ENCODE results near the gene ADAMTS2. TPM values are rescaled to one million over a fixed set of nuclear protein-coding genes. Genes with fewer than 3 reads are reported as not detected.

ADAMTS2 gene
- total and polyA plus RNA-seq, 4 donors, result 12.5 to 27.1 (median 19.7) TPM

DNA sequence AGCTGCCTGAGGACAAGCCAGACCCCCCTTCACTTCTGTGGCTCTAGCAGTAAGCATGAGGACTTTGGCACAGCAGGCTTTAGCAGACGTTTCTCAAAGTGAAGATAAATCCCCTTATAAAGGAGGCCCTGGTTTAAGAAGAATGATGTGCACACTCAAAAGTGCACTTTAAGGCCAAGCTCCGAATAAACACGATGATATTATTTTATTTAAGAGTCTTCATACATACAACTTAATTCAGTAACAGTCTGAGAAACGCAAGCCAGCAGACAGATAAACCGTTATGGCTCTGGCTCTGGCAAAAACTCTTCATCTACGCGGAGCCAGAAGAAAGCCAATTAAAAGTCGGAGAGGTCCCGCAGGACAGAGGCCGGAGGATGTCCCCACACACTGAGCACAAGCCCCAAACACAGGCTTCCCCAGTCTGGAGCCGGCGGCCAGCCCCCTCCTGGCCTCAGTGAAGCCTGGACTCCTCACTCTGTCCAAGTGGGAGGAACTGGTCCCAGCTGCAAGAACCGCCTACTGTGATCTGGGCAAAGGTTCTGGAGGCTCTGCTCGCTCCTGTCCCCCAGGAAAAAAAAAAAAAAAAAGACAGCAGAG is 44.6 kb downstream of the ADAMTS2 start:
- peak in 1 of 6 donors; percentile 21 for DNase-seq (ENCODE audit: low read depth in 4 of 6, low spot score in 6 of 6)
- no peak overlapping the region for H3K4me3 ChIP-seq (ENCODE audit: low read depth, low read length)
- H3K36me3 ChIP-seq (ENCODE audit: control insufficient read depth, insufficient read depth, low read length), result peaks cover 4% of the 10 kb centered on the region
- H3K4me1 ChIP-seq (ENCODE audit: control insufficient read depth, insufficient read depth, low read length), result peaks cover 11% of the 10 kb centered on the region
- no peaks in the 10 kb centered on the region for H3K27me3 ChIP-seq (ENCODE audit: control insufficient read depth, insufficient read depth, low read length)
- 58% methylated on average over 9 of the region's 14 CpGs for WGBS (ENCODE audit: insufficient coverage)
- H3K27ac ChIP-seq (ENCODE audit: low read depth, low read length), result no peak overlapping the region
- H3K9me3 ChIP-seq (ENCODE audit: control insufficient read depth, insufficient read depth, low read length), result peaks cover 2% of the 10 kb centered on the region

DNA sequence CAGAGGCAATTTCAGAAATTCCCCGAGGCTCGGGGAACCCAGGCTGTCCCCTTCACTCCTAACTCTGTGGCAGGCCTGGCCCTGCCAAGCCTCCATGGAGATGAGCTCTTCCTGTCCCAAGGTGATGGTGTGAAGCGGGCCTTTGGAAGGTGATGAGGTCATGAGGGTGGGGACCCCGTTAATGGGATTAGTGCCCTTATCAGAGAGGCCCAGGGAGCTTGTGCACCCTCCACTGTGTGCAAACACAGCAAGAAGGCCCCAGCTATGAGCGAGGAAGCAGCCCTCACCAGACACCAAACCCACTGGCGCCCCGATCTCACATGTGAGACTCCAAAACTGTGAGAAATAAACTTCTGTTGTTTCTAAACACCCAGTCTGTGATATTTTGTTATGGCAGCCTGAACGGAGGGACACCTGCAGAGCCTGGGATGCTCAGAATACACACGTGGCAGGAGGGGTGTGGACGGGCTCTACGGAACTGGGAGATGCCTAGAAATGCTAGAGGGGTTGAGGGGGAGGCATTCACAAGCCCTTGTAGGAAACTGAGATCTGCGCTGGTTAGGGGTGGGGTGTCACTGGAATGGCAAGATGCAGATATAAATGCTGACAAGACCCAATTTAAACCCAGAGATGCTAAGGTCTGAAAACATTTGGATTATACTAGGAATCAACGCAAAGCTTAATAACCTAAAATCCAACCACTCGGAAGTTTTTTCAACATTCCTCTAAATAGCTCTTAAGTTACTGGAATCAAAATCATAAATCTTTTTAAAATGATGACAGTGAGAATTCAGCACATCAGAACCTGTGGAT is 46.9 kb downstream of the ADAMTS2 start:
- 97% methylated on average over 8 of the region's 14 CpGs for whole genome bisulfite sequencing (ENCODE audit: insufficient coverage)

DNA sequence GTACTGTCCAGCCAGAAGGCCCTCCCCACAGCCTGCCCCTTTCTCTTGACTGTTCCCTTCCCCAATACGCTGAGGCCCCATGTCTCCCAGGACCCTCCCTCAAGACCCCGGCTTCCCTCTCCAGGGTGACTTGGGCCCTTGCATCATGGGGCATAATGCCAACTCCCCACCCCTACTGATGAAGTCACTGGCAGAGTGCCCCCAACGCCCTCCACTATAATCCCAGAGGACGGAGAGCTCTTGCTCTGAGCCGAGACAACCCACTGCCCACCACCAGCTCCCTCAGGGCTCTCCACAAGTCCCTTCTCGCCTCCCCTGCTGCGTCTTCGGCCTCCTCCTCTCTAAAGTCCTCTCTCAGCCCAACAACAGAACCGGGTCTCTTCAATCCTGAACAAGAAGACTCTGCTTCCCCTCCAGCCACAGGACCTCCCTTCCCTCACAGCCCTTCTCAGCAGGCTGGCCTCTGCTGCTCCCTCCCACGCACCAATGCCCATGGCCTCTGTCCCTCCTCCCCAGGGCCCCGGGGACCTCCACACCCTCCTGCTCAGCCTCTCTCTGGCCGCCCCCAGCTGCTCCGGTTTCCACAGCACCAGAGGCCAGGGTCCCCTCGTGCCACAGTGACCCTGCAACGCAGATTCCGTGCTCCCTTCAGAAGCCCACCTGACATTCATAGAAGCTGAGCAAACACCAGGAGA is 47.6 kb downstream of the ADAMTS2 start:
- WGBS (ENCODE audit: insufficient coverage), result 81% methylated on average over 16 of the region's 16 CpGs

More for the DNA sequence above, 46.9 kb downstream of the ADAMTS2 start:
- peaks cover 4% of the 10 kb centered on the region for H3K36me3 ChIP-seq (ENCODE audit: control insufficient read depth, insufficient read depth, low read length)
- no peaks in the 10 kb centered on the region for H3K27me3 ChIP-seq (ENCODE audit: control insufficient read depth, insufficient read depth, low read length)
- DNase-seq (ENCODE audit: low read depth in 4 of 6, low spot score in 6 of 6), result no peak
- H3K9me3 ChIP-seq (ENCODE audit: control insufficient read depth, insufficient read depth, low read length), result no peaks in the 10 kb centered on the region
- no peak overlapping the region for H3K4me3 ChIP-seq (ENCODE audit: low read depth, low read length)
- peaks cover 22% of the 10 kb centered on the region for H3K4me1 ChIP-seq (ENCODE audit: control insufficient read depth, insufficient read depth, low read length)
- H3K27ac ChIP-seq (ENCODE audit: low read depth, low read length), result no peak overlapping the region

DNA sequence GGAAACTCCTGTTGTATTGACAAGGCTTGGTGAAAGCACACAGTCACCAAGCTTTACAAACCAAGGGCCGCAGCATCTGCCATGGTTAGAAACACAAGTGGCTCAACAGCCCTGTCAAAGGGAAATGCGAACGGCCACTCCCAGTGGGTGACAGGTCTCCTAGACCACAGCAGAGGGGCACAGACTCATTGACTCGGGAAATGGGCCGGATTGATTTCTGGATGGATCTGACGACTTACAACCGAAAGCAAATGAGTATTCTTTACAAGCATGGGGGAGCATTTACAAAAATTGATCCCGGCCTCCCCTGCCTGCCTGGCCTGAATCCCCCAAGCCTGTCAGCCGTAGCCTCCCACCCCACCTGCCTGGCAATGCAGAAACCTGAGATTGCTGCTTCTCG is 48.2 kb downstream of the ADAMTS2 start:
- Histone ChIP-seq H3K27me3 (ENCODE audit: control insufficient read depth, insufficient read depth, low read length) (no peaks in the 10 kb centered on the region), H3K27ac (ENCODE audit: low read depth, low read length) (no peak overlapping the region), H3K4me3 (ENCODE audit: low read depth, low read length) (no peak overlapping the region), H3K36me3 (ENCODE audit: control insufficient read depth, insufficient read depth, low read length) (peaks cover 4% of the 10 kb centered on the region), H3K9me3 (ENCODE audit: control insufficient read depth, insufficient read depth, low read length) (no peaks in the 10 kb centered on the region), H3K4me1 (ENCODE audit: control insufficient read depth, insufficient read depth, low read length) (peaks cover 27% of the 10 kb centered on the region)
- no peak for DNase-seq (ENCODE audit: low read depth in 4 of 6, low spot score in 6 of 6)
- WGBS (ENCODE audit: insufficient coverage), result 84% methylated on average over 8 of the region's 10 CpGs

More for the DNA sequence above, 47.6 kb downstream of the ADAMTS2 start:
- H3K36me3 ChIP-seq (ENCODE audit: control insufficient read depth, insufficient read depth, low read length), result peaks cover 4% of the 10 kb centered on the region
- DNase-seq (ENCODE audit: low read depth in 4 of 6, low spot score in 6 of 6), result no peak
- H3K27ac ChIP-seq (ENCODE audit: low read depth, low read length), result no peak overlapping the region
- no peaks in the 10 kb centered on the region for H3K9me3 ChIP-seq (ENCODE audit: control insufficient read depth, insufficient read depth, low read length)
- H3K4me1 ChIP-seq (ENCODE audit: control insufficient read depth, insufficient read depth, low read length), result peaks cover 27% of the 10 kb centered on the region
- no peaks in the 10 kb centered on the region for H3K27me3 ChIP-seq (ENCODE audit: control insufficient read depth, insufficient read depth, low read length)
- H3K4me3 ChIP-seq (ENCODE audit: low read depth, low read length), result no peak overlapping the region

DNA sequence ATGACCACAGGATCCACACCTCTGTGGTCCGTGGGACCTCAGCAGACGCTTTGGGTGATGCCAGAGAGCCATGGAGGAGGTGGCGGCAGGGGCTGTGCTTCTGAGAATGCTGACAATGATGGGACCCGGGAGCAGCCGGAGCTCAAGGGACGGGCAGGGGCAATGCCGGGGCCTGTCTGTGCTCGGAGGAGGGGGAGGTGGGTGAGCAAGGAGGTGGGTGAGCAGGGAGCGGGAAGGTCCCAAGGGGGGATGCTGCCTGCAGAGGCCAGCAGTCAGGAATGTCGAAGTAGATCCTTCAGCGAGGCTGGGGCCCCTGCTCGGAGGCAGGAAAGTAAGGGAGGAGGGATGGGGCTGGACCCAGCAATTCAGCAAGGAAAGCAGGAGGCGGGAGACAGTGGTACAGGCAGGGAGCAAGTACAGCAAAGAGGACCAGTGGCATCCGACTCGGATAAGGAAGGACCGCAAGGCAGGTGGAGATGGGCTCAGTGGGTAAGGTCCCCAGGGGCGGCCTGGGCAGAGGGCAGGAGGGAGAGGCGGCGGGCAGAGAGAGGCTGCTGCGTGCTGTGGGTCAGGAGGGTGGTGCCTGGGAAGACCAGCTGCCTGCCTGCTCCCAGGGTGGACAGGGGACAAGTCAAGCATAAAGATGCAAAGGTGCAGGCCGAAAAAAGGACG is 49.0 kb downstream of the ADAMTS2 start:
- WGBS (ENCODE audit: insufficient coverage), result 82% methylated on average over 20 of the region's 22 CpGs
- Histone ChIP-seq H3K9me3 (ENCODE audit: control insufficient read depth, insufficient read depth, low read length) (no peaks in the 10 kb centered on the region), H3K27me3 (ENCODE audit: control insufficient read depth, insufficient read depth, low read length) (no peaks in the 10 kb centered on the region), H3K4me3 (ENCODE audit: low read depth, low read length) (no peak overlapping the region), H3K36me3 (ENCODE audit: control insufficient read depth, insufficient read depth, low read length) (no peaks in the 10 kb centered on the region), H3K4me1 (ENCODE audit: control insufficient read depth, insufficient read depth, low read length) (peaks cover 29% of the 10 kb centered on the region), H3K27ac (ENCODE audit: low read depth, low read length) (no peak overlapping the region)
- no peak for DNase-seq (ENCODE audit: low read depth in 4 of 6, low spot score in 6 of 6)

DNA sequence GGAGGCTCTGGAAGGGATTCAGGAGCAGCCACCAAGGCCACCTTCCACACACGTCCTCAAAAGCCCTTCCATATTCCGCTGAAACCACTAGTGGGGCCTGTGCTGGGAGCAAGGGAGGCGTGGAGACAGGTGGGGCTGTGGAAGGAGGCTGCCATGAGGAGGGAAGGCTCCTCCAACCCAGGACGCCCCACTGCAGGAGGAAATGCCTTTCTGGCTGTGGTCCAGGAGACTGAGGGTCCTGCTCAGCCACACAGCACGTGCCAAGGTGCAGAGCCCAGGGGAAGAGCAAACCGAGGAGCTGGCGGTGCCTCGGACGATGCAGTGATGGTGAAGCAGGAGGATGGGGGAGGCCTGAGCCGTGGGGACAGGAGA is 49.5 kb downstream of the ADAMTS2 start:
- Histone ChIP-seq H3K4me1 (ENCODE audit: control insufficient read depth, insufficient read depth, low read length) (peaks cover 27% of the 10 kb centered on the region), H3K27me3 (ENCODE audit: control insufficient read depth, insufficient read depth, low read length) (no peaks in the 10 kb centered on the region), H3K36me3 (ENCODE audit: control insufficient read depth, insufficient read depth, low read length) (no peaks in the 10 kb centered on the region), H3K27ac (ENCODE audit: low read depth, low read length) (no peak overlapping the region), H3K4me3 (ENCODE audit: low read depth, low read length) (no peak overlapping the region), H3K9me3 (ENCODE audit: control insufficient read depth, insufficient read depth, low read length) (no peaks in the 10 kb centered on the region)
- 83% methylated on average over 8 of the region's 10 CpGs for WGBS (ENCODE audit: insufficient coverage)
- no peak for DNase-seq (ENCODE audit: low read depth in 4 of 6, low spot score in 6 of 6)

DNA sequence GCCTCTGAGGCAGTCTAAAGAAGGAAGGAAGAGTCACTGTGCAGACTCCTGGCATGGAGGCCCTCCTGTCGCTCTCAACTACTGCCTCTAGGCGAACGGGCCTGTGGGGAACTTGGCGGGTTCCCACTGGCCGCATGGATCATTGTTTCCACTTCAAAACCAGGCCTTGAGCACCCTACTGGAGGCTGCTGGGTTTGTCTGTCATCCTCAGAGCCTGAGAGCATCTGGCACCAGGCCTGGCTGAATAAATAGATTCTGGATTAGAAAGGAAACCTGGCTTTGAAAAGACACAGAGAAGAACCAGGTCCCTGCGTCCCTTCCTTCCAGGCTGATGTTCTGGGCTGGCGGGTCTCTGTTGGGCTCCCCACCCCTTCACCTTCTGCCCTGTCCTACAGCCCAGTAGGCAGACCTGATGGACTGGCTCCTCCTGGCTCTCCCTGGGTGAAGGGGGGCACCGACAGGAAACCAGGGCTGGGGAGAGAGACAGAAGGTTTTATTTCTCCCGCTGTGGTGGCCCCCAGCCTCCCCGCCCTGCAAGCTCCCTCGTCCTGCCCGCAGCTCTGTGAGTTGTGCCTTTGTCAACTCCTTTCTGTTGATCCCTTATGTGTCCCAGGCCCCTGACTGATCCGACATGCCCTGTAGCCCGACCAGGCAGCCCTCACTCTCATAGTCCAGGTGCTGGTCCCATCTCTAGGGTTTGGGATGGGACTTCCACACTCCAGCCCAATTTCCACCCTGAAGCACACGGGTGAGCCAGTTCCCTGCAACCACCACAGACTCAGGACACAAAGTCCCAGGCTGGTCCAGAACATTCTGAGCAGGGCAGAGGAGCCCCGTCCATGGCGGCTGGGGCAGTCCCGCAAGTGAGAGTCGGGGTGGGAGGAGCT is 50.1 kb downstream of the ADAMTS2 start:
- peak in 2 of 6 donors; percentile 37 to 75 for DNase-seq (ENCODE audit: low read depth in 4 of 6, low spot score in 6 of 6)
- H3K27me3 ChIP-seq (ENCODE audit: control insufficient read depth, insufficient read depth, low read length), result no peaks in the 10 kb centered on the region
- no peak overlapping the region for H3K4me3 ChIP-seq (ENCODE audit: low read depth, low read length)
- no peaks in the 10 kb centered on the region for H3K36me3 ChIP-seq (ENCODE audit: control insufficient read depth, insufficient read depth, low read length)
- 54% methylated on average over 14 of the region's 19 CpGs for WGBS (ENCODE audit: insufficient coverage)
- H3K9me3 ChIP-seq (ENCODE audit: control insufficient read depth, insufficient read depth, low read length), result no peaks in the 10 kb centered on the region
- peak overlapping the region; percentile 64 for H3K27ac ChIP-seq (ENCODE audit: low read depth, low read length)
- H3K4me1 ChIP-seq (ENCODE audit: control insufficient read depth, insufficient read depth, low read length), result peaks cover 25% of the 10 kb centered on the region

DNA sequence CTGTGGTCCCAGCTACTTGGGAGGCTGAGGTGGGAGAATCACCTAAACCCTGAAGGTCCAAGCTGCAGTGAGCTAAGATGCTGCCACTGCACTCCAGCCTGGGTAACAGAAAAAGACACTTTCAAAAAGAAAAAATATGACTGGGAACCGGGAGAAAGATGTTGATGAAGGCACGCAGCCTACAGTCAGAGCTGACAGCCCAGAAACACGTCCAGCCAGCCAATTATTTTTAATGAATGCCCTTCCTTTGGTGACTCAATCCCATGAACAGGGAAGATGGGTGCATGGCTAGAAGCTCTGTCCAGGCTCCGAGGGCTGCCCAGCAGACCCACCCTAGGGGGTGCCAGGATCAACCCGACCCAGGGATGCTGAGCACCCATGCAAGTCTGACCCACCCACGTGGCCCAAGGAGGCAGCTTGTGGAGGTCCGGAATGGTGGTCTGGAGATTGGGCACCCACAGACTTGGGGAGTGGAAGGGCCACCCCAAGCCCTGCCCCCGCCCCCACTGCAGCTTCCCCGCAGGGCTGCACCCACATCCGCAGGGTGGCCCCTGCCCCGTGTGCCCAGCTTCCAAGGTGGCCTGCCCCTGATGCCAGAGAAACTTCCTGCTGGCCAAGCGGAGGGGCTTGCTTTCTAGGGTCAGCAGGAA is 51.0 kb downstream of the ADAMTS2 start:
- Histone ChIP-seq H3K27me3 (ENCODE audit: control insufficient read depth, insufficient read depth, low read length) (no peaks in the 10 kb centered on the region), H3K4me1 (ENCODE audit: control insufficient read depth, insufficient read depth, low read length) (peaks cover 25% of the 10 kb centered on the region), H3K4me3 (ENCODE audit: low read depth, low read length) (no peak overlapping the region), H3K9me3 (ENCODE audit: control insufficient read depth, insufficient read depth, low read length) (no peaks in the 10 kb centered on the region), H3K36me3 (ENCODE audit: control insufficient read depth, insufficient read depth, low read length) (no peaks in the 10 kb centered on the region), H3K27ac (ENCODE audit: low read depth, low read length) (no peak overlapping the region)
- 91% methylated on average over 12 of the region's 12 CpGs for WGBS (ENCODE audit: insufficient coverage)
- no peak for DNase-seq (ENCODE audit: low read depth in 4 of 6, low spot score in 6 of 6)

Measured in spinal cord (tissue), 10 donors.